ENCODE results near the gene NPRL2.
"Not testable (repeated sequence)": the region's sequence is repeated elsewhere in the genome, so short reads cannot be mapped to it uniquely, and the experiment has no call there.

Gene NPRL2

DNA sequence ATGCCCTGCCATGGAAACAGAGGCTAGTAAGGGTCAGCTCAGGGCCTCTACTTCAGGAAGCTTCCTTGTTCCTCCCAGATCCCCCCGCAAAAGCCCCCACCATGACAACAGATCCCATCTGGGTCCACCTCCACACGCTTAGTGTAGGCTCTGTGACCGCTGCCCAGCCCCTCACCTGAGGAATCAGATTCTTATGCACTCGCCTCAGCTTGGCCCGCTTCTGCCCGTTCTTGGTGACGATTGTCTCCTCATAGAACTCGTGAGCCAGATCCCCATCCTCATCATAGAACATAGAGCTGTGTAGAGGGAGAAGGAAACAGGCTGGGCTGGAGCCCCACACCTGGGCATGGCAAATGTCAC is 24.4 kb downstream of the NPRL2 start:
- no peak for DNase-seq

DNA sequence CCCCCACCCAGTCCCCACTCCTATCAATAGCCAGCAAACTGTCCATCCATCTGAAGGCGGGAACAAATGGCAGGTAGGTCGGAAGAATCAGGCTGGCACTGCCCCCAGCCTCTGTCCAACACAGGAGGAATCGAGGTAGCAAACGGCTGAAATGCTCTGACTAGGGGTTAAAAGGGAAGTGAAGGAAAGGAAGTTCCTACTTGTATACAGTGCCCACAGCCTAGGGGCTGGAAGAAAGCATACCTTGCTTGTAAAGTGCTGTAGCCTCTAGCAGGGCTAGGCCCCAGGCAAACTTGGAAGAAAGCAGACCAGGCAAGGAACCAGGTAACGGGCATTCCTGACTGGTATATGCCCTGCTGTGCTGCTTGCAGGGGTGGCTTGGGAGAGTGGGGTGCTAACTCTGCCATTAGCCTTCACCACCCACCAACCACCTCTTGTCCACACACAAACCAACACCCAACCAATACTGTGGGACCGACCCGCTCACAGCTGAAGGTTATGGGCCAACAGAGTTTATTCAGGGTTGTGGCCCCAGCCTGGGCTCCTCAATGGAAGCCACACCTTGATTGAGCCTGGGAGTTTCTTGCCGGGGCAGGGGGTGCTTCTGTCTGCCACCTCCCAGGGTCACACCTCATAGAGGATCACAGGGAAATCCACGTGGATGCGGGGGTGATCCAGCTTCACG is 24.9 kb downstream of the NPRL2 start:
- no peak for DNase-seq

DNA sequence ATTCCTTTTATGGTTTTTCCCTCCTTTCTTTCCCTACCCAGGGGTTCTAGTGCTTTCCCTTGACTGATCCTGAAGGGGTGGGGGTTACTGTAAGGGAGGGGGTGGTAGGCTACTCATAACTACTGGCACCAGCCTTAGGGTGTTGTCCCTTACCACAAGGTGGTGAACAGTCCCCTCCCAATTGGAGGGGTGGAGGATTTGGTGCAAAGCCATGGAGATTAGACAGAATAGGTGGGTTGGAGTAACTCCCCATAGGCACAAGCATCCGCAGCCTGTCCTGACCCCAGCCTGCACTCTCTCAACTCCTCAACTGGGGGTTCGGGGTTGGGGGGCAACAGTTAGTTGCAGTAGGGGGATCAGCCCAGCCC is 25.5 kb downstream of the NPRL2 start:
- no peak for DNase-seq

DNA sequence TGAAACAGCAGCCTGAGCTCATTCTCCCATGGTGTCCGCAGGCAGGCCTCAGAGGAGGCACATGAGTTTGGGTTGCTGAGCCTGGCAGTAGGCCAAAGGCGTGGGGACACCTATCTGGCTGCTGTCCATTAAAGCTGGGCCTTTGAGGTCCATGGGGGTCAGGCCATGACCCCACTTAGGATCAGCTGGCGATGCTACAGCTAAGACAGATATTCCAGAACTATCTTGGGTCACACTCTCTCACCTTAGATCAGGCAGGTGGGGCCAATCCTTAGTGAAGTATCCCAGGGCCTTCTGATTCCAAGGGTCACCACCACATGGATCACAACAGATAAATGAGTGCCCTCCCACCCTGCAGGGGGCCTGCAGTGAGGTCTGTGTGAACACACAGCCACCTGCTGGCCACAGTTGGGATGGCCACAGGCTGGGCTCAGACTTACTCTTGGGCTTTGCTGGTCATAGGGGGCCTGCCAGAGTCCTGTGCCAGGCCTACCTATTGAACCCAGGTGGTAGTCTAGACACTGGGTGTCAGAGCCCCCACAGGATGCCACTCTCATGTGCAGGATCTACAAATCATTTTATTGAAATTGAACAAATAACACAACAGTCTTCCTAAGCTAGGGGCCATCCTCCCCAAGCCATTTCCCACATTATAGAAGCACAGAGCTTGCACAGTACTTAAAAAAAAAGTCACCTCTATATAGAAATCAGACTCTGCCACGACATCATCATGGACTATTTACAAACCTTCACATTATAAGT is 26.0 kb downstream of the NPRL2 start:
- DNase-seq = peak; percentile 83

DNA sequence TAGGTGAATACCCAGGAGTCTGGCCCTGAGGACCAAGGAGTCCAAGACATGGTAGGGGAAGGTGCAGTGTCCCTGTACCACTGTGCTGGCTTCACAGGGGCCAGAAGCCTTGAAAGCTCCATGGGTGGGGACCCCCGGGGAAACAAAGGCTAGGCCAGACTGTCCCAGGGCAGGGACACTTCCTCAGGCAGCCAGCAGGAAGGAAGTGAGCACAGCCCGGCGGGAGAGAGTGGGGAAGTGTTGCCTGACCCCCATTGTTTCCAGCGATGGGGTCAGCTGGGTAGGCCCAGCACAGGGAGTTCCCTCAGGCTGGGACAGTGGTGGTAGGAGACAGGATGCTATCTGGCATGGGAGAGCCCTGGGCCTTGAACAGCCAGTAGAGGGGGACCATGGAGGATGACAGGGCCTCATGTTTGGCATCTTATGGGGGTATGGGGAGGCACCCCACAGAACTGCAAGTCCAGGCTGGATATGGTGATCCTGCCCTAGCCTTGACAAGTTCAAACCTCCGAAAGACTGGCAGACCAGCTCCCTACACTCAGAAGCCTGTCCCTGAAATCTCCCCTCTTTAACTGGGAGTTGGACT is 26.9 kb downstream of the NPRL2 start:
- no peak for DNase-seq

DNA sequence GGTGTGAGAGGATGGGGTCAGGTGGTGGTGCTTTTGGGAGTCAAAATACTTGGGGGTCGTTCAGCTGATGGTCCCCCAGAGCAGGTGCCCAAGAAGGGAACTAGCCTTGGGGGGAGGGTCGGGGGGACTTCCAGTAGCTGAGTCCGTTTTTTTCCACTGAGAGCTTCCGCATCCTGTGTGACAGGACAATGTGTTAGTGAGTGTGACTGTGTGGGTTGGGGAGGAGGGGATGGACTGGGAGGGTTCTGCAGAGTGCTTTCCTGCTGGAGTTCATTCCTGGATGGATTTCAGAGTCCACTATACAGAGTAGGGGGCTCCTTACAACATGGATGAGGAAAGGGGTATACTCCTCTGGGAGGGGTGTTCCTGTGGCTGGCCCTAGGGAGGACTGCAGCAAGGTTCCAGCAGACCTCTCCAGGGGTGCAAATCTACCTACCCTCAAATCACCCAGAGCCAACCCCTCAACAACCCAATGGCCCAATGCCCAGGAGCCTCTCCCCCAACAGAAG is 27.4 kb downstream of the NPRL2 start:
- DNase-seq = no peak

DNA sequence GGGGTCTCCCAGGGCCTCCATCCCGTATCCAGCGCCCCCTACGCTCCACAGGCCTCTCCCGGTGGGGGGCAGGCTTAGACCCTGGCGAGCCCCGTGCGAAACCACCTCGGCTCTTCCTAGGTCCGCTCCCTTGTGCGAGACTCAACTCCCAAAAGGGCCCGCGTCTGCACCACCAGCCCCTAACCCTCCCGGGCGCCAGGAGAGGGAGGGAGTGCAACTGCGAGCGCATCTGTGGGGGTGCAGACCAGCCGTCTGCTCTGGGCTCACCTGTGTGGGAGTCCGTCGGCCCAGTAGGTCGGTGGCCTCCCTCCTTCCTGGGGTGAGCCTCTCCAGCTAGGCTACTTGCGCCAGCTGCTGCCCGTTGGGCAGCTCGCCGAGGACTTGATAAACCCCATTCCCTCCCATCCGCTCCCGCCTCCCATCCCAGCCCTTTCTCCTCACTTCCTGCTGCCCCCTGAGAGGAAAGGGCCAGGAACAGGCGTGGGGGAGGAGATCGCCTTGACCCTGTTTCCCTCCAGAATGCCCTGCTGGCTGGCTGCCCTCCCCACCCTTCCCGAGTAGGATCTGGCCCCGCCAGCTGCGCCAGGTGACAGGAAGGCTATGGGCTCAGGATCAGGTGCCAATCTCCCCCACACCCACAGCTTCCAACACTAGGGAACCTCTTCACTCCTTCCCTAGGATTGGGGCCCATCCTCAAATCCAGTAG is 28.0 kb downstream of the NPRL2 start, which contains the start of gene HYAL2:
Gene HYAL2 (minus strand): TSS at position 360 of the 706 bp plus-strand sequence. CDS start 2,256 bp downstream, outside the sequence.
- DNase-seq = no peak

DNA sequence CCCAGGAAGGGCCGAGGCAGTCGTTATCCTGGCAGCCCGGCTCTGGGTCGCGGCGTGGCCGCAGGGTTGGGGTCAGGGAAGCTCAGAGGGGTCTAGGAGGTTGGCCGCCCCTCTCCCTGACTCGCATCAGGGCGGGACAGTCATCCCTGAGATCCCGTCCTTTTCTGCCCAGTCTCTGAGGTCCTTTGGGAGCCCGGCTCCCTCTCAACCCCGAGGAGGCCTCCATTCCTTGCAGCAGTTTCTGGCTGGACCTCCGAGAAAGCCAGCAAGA is 28.5 kb downstream of the NPRL2 start:
- DNase-seq = no peak

DNA sequence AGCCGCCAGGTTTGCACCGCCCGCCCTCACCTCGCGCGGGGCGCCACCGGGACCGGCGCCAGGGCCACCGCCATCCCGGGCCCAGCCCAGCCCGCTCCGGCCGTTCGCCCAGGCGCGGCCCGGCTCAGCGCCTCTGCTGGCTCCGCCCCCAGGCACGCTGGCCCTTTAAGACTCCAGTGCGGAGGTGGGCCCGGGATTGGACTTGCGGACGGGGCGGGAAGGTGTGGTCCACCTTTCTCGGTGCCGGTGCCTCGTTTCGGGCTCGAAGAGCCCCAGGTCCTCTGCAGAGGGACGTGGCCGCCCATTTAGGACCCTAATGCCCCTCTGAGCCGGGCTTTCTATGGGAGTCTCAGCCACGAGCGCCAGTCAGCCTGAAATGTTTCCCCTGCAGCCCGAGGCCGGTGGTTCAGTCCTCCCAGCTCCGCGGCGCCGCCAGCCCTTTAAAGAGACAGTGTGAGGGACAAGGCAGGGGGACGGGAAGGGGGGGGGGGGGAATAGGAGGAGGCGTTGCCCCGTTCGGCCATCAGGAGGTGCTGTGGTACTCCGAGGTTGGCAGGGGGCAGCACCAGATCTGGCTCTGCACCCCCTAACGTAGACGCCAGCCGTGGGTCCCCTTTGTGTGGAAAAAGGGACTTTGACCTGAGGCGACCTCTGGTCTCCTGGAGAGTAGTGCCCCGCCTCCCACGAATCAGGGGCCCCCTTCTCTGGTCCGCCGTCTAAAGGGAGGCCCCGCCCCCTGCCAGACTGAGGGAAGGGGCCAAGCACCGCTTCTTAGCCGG is 29.1 kb downstream of the NPRL2 start:
- DNase-seq = peak; percentile 90

DNA sequence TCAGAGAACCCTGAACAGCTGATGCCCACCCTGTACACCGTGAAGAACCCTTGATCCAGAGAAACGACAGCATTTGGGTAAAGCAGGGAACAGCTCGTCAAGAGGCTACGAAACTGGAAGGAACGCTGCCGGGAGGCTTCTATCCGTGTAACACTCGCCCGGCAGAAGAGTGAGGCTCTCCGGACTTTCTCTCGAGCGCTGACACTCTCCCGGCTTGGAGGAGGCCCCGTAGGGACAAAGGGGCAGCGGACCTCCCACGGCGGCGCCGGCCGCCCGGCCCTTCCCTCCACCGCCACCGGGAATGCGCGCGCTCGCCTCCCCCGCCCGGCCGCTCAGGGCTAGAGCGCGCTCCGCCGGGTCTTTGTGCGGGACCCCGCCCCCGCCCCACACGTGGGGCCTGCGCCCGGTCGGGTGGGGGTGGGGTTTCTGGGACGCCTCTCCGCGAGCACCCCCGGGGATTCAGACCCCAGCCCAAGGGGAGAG is 29.7 kb downstream of the NPRL2 start:
- DNase-seq = no peak

DNA sequence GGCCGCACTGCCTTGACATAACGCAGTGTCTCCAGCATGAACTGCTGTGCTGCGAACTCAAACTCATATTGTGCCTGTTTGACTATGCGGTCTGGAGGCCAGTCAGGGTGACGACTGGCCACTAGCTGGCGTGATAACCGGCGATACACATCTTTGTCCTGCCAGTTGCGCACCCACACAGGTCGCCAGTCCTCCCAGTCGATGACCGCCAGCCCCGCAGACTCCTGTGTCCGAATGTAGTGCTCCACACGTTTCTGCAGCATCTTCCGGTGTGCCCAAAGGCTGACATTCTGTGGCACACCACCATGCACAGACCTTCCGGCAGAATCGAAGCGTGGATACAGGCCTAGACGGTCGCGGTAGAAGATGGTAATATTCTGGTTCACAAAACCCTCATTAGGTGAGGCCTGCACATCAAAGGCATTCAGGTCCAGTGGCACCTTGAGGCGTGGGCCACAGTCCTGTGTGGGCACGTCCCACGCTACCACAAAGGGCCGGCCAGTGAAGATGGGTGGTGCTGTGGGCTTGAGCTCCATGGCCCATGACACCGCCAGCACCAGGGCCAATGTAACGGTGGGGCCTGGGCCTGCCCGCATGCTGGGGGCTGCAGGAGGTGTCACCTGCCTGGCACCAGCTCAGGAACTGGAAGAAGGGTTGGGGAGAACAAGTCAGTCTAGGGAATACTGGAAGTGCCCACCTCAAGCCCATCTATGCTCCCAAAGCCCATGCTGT is 30.5 kb downstream of the NPRL2 start:
- DNase-seq = no peak

DNA sequence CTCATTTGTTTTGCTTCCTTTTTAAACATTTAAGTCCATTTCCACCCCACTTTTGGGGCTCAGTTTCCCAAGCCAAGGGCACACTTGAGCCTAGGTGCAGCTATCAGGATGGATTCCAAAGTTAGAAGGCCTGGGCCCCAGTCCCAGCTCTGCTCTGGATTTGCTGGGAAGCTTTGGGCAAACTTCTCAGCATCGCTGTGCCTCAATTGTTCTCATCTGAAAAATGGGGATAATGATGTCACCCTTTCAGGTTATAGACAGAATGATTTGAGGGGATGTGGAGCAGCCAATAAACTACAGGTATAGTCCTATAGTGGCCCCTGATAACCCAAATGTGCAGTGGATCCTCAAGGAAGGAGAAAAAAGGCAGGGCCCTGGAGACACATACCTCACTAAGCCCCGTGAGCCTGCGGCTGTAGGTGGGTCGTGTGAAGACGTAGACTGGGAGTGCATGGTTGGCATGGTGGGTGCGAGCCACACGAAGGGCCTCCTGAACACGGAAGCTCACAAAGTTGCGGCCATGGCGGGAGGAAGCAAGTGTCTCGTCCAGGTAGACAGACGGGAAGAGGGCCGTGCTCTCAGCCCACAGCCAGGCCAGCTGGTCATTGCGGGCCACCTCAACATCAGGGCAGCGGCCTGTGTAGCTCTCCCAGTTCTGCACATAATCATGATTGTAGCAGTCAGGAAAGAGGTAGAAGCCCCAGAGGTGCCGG is 31.2 kb downstream of the NPRL2 start:
- no peak for DNase-seq

DNA sequence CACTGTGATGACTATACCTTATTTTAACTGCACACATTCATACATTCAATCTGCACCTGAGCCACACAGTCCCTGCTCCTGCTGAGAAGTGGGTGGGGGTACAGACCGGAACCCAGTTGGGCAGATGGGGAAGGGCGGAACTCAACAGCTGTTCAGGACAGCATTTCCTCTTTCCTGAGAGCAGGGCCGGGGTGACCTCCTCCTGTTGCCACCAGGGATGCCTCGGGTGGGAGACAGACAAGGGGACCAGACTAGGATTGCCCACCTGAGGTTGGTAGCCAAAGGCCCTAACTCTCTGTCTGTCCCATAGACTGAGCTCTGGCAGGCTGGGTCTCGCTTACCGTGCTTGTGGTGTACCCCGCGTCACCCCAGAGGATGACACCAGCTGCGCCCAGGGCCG is 32.0 kb downstream of the NPRL2 start:
- no peak for DNase-seq

DNA sequence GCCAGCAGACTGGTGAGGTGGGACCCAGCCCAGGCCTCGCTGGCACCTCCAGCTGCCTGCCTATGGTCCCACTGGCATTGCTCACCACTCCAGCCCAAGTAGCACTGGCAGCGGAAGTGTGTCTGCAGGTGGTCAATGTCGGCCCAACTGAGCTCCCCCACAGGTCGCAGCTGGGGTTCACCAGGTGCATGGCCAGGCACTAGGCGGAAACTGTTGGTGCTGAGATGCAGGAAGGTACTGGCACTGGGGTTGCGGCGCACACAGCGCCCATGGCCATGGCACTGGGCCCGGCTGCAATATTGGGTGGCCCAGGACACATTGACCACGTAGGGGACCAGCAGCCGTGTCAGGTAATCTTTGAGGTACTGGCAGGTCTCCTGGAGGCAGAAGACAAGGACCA is 32.4 kb downstream of the NPRL2 start:
- DNase-seq = no peak

DNA sequence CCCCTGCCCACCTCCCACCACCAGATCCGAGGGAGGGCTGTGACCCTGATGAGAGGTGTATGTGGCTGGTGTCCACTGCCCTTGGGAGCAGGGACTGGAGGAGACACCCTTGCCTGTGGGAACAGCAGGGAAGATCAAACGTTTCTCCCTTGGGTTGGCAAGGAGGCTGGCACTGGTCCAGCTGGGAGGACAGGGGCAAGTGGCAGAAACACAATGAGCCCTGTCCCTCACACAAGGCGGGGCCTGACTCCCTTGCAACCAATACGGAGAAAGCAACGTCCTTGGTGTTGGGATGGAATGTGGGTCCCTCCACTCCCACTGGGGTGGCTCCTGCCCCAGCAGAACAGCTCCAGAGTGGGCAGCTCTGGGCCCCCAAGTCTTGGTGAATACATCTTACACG is 33.3 kb downstream of the NPRL2 start:
- no peak for DNase-seq

DNA sequence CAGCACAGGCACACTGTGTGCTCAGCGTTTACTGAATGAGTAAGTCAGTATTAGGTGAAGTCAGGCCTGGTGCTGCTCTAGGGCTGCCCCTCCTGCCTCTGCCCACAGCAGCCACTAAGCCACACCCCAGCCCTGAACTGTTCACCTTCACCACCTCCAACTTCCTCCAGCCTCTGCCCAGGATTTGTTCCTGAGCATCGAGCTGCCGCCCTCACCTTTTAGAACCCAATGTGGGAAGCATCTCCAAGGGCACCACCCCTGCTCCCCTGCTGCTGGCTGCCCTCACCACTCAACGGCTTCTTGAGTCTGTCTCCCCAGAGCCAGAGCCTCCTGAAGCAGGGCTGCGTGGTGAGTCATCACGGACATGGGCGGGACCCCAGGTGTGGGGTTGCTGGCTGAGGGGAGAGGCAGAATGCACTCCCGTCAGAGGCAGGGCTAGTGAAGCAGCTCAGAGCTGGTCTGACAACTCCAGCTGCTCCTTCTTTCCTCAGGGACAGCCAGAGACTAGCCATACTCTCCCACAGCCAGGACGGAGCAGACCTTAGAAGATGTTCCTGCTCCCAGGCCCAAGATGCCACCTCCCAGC is 33.8 kb downstream of the NPRL2 start:
- DNase-seq = peak; percentile 80

DNA sequence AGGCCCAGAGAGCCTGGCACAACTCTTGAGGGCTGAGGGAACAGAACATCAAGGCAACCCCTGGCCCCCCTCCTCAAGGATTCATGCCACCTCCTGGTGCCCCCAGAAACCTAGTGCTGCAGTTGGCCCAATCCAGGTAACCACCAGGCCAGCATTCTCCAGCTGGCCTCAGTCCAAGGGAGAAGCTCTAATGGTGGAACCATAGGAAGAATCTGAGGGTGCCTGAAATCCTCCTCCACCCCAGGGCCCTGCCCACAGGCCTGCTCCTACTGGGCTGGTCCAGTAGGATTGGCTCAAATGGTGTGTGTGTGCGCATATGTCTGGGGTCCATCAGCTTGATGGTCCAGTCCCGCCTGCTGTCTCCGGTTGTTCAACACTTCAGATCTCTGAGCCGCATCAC is 35.8 kb downstream of the NPRL2 start:
- no peak for DNase-seq

DNA sequence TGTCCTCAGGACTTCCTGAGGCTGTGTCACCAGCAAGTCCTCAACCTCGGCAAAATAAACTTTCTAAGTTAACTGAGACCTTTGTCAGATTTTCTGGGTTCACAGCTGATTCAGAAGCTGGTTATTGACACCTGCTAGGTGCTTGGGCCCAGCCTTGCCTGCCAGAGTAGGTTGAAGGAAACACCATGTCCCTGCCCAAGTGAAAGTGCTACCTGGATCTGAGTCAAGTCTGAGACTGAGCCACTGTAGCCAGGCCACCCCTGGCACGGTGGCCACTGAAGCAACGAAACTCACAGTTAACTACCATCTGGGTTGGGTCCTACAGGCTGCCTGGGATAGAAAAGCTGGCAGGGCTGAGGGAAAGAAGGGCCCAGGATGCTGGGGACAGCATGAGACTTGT is 36.2 kb downstream of the NPRL2 start:
- no peak for DNase-seq

DNA sequence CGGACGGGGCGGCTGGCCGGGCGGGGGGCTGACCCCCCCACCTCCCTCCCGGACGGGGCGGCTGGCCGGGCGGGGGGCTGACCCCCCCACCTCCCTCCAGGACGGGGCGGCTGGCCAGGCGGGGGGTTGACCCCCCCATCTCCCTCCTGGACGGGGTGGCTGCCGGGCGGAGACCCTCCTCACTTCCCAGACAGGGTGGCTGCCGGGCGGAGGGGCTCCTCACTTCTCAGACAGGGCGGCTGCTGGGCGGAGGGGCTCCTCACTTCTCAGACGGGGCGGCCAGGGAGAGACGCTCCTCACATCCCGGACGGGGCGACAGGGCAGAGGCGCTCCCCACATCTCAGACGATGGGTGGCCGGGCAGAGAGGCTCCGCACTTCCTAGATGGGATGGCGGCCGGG is 38.5 kb downstream of the NPRL2 start:
- not testable (repeated sequence) for DNase-seq

DNA sequence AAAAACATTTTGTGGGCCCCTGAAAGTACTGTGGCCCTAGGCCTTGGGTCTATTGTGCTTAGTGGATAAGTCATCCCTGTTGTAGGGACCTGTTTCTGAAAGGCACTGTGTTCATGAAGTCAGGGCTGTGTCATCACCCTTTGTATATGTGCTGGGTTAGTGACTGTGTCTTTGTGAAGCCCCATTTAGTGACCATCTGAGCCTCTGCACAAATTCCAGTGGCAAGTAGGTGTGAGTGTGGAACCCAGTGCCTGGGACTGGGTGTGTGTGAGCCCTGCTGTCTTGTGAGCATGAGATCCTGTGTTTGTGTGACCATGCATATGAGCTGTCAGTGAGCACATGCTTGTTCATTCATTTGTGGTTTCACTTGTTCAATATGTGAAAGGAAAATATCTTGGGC is 46.0 kb downstream of the NPRL2 start:
- no peak for DNase-seq

All from activated CD8-positive, alpha-beta memory T cell treated with anti-CD3 and anti-CD28 coated beads, Interleukin-2, amount 50 U/mL, for 48 hours (primary cell).